ENCODE results near the gene TNFRSF13B.
A peak's percentile ranks its signal among the peaks of the same experiment; 100 is the strongest.
"Not testable (repeated sequence)": the region's sequence is repeated elsewhere in the genome, so short reads cannot be mapped to it uniquely, and the experiment has no call there.

The TNFRSF13B gene

GRCh38 chr17:17004997-17005614 lies 33.2 kb upstream of the TNFRSF13B start:
- DNase-seq, result not testable (repeated sequence)

DNA sequence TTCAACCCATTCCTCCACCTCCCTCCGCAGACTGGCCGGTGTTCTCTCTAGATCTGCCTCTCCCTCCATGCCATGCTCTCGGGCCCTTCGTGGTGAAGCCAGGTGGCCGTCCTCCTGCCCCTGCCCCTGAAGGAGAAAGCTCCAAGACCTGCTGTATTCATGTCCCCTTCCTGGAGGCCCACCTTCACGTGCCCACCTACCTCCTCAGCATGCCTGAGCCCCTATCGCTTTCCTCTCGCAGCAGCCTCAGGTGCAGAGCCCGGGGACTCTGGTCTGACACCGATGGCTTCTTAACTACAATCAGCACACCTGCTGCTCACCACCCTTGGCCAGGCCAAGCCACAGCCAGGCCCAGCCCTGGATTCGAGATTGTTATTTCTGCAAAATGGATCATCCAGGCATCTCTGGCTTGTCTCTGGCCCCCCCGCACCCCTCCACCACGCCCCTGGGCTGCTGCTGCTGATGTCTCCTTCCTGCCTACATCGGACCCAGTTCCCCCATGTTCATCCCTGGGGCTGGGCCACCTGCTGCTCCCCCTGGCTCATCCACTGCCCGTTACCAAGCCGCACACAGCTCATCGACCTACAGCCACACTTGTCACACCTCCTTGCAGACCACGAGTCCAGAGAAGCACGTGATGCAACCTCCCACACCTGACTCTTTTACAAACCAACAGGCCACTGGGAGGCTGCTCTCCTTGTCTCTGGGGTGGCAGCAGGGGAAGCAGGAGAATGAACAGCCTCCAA lies 32.5 kb upstream of the TNFRSF13B start:
- DNase-seq, result no peak

GRCh38 chr17:17002731-17003715 lies 31.1 kb upstream of the TNFRSF13B start:
- DNase-seq, result not testable (repeated sequence)

- DNase-seq, result peak; percentile 81 to 83
These were observed 30.1 kb upstream of the TNFRSF13B start for GRCh38 chr17:17001874-17002520.

DNA sequence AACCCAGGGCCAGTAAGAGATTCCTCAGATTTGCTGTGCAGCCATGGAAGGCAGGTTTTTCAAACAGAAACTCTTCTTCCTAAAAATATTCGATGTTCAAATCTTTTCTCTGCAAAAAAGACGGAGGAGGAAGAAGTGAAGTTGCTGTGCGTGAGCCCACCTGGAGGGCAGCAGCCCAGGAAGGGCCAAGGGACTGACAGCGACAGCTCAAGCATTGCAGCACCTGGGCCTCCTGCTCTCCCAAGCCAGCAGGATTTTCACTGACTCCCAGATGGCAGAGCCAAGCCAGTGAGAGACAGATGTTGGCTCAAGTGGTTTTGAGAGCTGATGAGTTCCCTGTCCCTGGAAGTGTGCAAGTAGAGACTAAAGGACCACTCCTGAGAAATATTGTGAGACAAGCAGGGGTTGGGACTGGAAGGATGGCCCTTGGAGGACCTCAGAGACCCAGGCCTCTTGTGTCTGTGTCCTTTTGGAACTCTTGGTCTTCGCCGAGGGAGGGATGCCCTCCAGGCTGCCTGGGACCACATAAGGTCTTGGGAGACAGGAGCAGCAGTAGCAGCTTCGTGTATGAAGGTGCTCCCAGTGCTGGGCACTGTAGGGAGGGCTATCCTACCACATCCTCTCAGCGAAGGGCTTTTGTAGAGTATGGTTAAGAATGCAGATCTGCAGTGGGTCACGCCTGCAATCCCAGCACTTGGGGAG lies 29.3 kb upstream of the TNFRSF13B start:
- no peak for DNase-seq

DNA sequence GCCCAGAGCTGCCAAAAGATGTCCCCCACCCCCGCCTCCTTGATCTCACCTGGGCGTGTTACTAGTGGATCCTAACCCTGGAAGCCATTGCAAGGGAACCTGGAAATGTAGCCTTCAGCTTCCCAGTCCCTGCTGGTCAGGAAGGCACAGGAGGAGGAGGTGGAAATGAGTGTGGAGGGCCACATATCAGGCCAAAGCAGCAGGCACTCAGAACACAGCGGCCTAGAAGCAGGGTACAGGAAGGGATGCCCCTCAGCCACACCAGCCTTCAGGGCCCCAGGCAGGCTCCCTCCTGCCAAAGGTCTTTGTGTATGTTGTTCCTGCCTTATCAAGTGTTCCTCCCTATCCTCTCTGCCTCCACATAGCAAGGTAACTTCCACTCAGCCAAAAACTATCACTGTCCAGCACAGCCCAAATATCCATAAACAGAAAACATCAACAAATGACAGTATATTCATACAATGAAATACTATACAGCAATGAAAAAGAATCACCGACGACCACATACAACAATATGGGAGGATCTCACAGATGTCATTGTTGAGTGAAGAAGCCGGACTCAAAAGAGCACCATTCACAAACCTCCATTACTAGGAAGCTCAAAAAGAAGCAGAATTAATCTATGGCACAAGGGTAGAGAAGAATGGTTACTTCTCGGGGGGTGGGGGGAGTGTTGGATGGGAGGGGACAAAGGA lies 28.2 kb upstream of the TNFRSF13B start:
- DNase-seq, result no peak

GRCh38 chr17:16997514-16998429 lies 25.9 kb upstream of the TNFRSF13B start:
- no peak for DNase-seq

DNA sequence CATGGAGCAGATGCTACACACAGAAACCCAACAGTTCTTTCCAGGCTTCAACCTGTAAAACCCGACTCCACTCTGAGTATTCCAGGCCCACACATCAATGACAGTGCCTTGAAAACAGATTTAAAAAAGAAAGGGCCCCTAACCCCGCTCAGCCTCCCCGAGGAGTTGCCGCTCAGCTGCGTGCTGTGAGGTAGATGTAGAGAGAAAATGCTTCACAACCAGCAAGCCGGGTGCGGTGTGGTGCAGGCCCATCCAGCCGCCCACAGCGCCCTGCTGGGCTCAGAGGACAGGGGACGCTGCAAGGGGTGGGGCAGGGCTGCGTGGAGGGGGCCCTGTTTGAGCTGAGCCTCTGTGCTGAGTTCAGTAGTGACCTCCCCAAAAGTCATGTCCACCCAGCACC lies 24.8 kb upstream of the TNFRSF13B start:
- DNase-seq, result not testable (repeated sequence)

DNA sequence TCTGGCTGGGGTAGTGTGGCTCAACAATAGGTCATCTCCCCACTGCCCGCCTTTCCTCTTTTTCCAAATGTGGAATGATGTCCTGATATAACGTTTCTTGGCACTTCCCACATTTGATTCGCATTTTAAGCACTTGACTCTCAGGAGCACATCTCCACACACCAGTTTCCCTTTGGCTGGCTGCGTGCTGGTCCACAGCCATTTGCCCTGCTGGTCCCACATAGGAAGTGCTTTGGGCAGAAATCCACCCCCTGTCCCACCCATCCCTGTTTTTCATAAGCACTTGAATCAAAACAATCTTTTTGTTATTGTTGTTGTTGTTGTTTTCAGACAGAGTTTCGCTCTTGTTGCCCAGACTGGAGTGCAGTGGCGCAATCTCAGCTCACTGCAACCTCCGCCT lies 24.0 kb upstream of the TNFRSF13B start:
- DNase-seq, result no peak

DNA sequence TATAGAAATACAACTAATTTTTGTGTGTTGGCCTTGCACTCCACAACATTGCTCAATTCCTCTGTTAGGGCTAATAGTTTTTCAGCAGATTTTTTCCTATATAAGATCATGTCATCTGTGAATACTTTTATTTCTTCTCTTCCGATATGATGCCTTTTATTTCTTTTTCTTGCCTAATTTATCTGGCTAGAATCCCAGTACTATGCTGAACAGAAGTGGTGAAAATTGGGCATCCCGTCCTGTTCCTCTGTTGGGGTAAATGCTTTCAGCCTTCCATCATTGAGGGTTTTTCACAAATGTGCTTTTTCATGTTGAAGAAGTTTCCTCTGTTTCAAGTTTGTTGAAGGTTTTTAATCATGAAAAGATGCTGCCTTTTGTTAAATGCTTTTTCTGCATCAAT lies 22.7 kb upstream of the TNFRSF13B start:
- no peak for DNase-seq

DNA sequence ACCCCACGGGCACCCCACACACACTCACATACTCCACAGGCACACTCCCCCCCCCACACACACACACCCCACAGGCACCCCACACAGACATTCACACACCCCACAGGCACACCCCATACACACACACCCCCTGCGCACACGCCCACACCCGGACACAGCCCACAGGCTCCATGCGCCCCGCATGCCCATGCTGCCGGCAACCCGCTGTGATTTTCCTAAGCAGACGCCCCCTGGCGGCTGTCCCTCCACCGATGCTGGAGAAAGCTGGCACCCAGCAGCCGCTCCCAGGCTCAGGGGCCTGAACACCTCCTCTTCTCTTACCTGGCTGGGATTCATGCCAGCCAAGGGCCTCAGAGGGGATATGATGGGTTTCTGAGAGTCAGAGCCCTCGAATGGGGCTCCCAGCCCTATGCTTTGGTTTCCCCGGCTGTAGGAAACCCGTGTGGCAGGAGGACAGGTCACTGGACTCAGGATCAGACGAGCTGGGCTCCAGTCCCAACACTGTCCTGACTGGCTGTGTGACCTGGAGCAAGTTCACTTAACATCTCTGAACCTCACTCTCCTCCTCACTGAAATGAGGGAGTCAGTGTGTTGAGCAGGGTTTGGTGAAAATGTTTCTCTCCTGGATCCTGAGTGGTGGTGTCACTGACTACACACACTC lies 19.6 kb upstream of the TNFRSF13B start:
- peak; percentile 88 to 89 for DNase-seq

- no peak for DNase-seq
These were observed 18.3 kb upstream of the TNFRSF13B start for GRCh38 chr17:16989953-16990860.

DNA sequence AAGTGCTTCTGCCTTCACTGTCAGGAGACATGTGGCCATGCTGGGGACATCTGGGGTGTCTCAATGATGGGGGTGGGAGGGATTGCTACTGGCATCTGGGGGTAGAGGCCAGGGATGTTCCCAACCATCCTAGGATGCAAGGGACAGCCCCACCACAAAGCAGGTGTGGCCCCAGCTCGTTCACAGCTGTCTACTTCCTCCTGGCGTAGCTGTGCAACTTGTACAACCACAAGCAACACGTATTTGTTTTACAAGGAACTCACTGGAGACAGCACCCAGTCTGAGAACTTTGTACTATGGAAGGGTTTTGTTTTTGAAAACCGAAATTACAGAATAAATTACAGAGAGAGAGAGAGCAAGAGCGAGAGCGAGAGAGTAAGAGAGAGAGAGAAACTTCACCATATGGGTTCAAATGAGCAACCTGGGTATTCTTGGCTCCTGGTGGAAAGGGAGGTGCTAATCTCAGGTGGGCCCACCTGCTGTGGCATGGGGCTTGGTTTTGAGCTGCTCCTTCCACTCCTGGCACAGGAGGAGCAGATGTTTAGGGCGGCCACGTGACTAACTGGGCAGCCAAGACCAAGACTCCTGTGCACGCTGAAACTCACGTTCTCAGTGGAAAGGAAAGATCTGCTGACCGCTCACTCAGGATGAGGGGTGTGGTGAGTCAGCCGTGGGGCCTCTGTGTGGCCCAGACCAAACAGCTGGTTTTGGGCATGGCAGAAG lies 17.5 kb upstream of the TNFRSF13B start:
- peak; percentile 15 to 29 for DNase-seq

- DNase-seq, result peak; percentile 27 to 43
These were observed 16.9 kb upstream of the TNFRSF13B start for GRCh38 chr17:16988749-16989229.

DNA sequence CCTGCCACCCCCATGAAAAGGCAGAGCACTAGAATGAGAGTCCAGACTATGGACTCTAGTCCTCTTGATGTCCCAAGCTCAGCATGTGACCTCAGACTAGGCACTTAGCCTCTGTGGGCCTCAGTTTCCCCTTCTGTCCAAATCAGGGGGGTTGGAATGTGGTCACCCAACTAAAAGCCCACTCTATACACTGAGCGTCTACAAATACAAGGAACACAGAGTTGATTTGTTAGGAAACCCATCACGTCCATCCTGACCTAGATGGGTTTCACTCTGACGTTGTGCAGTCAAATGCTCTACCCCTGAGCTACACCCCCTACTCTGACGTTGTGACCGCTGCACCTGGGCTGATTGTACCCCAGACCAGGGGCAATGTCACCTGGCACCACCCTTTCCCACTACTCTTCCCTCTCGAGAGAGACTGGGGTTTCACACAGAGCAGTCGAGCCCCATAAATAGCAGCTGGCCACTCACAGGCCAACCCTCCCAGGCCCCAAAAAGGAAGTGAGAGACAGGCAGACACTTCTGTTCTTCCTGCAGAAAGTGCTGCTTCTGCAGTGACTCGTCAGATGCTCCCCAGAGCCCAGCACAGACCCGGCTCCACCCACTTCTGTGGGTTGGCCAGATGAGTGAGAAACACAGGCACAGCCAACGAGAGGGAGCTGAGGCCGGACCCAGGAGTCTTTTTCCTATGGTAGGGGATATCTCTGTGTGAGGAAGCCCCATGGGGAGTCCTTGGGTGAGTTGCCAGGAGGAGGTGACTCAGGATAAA lies 16.1 kb upstream of the TNFRSF13B start:
- peak; percentile 72 to 77 for DNase-seq

GRCh38 chr17:16987066-16987829 lies 15.3 kb upstream of the TNFRSF13B start:
- no peak for DNase-seq

Measured in activated CD4-positive, alpha-beta T cell treated with anti-CD3 and anti-CD28 coated beads, Interleukin-2, amount 50 U/mL, for 48 hours (primary cell).